HG03342 (cell line): ENCODE measurements around the gene PUS7L.
"Not testable (repeated sequence)": the region's sequence is repeated elsewhere in the genome, so short reads cannot be mapped to it uniquely, and the experiment has no call there.

Source experiments
- ATAC-seq: cut with Tn5 transposase; IDR thresholded peaks from one replicate; pipeline ENCODE4 v1.9.1; 2021; ENCODE audit warnings: mild to moderate bottlenecking, moderate library complexity; ENCODE audit not compliant: unreplicated experiment

Gene PUS7L

GRCh38 chr12:43758728-43759563, at the start of gene PUS7L, which contains the start of gene IRAK4:
Gene PUS7L (minus strand): TSS chr12:43758790. CDS start chr12:43755245, 3,545 bp downstream.
Gene IRAK4 (plus strand): TSS chr12:43758951. CDS start chr12:43768112, 9,161 bp downstream.
- ATAC-seq, result peak; percentile 98

GRCh38 chr12:43807386-43807785, 48.8 kb upstream of the PUS7L start:
- no peak for ATAC-seq

GRCh38 chr12:43806737-43807072, 48.1 kb upstream of the PUS7L start:
- ATAC-seq, result no peak

- ATAC-seq, result peak; percentile 94
Measured at GRCh38 chr12:43805860-43806736, 47.5 kb upstream of the PUS7L start, which contains the start of gene TWF1. Gene TWF1 (minus strand): TSS chr12:43806317. CDS start chr12:43806245, 72 bp downstream.

GRCh38 chr12:43805149-43805859, 46.7 kb upstream of the PUS7L start:
- ATAC-seq, result peak; percentile 24

GRCh38 chr12:43797561-43798217, 39.1 kb upstream of the PUS7L start:
- no peak for ATAC-seq

- no peak for ATAC-seq
Measured at GRCh38 chr12:43795716-43796280, 37.2 kb upstream of the PUS7L start.

- no peak for ATAC-seq
Measured at GRCh38 chr12:43789941-43790340, 31.4 kb upstream of the PUS7L start.

- no peak for ATAC-seq
Measured at GRCh38 chr12:43786899-43787693, 28.5 kb upstream of the PUS7L start.

- ATAC-seq, result no peak
Measured at GRCh38 chr12:43776498-43776897, 17.9 kb upstream of the PUS7L start.

GRCh38 chr12:43766291-43766690, 7.7 kb upstream of the PUS7L start:
- ATAC-seq, result no peak

GRCh38 chr12:43764528-43764927, 5.9 kb upstream of the PUS7L start:
- ATAC-seq, result no peak

- ATAC-seq, result no peak
Measured at GRCh38 chr12:43763769-43764168, 5.2 kb upstream of the PUS7L start.

GRCh38 chr12:43762596-43762995, 4.0 kb upstream of the PUS7L start:
- ATAC-seq, result no peak

GRCh38 chr12:43761500-43761899, 2.9 kb upstream of the PUS7L start:
- no peak for ATAC-seq

GRCh38 chr12:43760396-43760795, 1.8 kb upstream of the PUS7L start:
- no peak for ATAC-seq

- peak; percentile 1 for ATAC-seq
Measured at GRCh38 chr12:43758247-43758727, 303 bp downstream of the PUS7L start.

- ATAC-seq, result no peak
Measured at GRCh38 chr12:43754015-43754414, 4.6 kb downstream of the PUS7L start.

- ATAC-seq, result not testable (repeated sequence)
Measured at GRCh38 chr12:43751360-43751759, 7.2 kb downstream of the PUS7L start.
